Transverse colon (tissue), 4 donors: ENCODE results near the gene MIDN. TPM values are rescaled to one million over a fixed set of nuclear protein-coding genes. Genes with fewer than 3 reads are reported as not detected.

ENCODE experiments used
- DNase-seq: peaks from one replicate; pipeline ENCODE4 v3.0.0-alpha.2; 2019
- H3K27ac ChIP-seq, 4 donors: fragments of 200-600 bp; sonication (generic); 2 replicates each; pipeline ENCODE4 v1.5.1; 2016 to 2018; ENCODE audit warnings: inconsistent platforms in 4 of 4
- H3K27me3 ChIP-seq: fragments of 200-600 bp; sonication (generic); 2 replicates; pipeline ENCODE4 v1.5.1; 2017; ENCODE audit warnings: inconsistent platforms
- H3K36me3 ChIP-seq, 4 donors: fragments of 200-600 bp; sonication (generic); 2 replicates each; pipeline ENCODE4 v1.5.1; 2017 to 2019; ENCODE audit warnings: inconsistent platforms in 4 of 4
- H3K4me1 ChIP-seq, 4 donors: fragments of 200-600 bp; sonication (generic); 2 replicates each; pipeline ENCODE4 v1.5.1; 2017 to 2020; ENCODE audit warnings: inconsistent platforms in 4 of 4
- H3K4me3 ChIP-seq, 4 donors: fragments of 200-600 bp; sonication (generic); 1 replicate in 1 of 4; 2 replicates in 3 of 4; pipeline versions ENCODE4 v1.5.1 to v1.6.1; 2017 to 2019; ENCODE audit warnings: inconsistent platforms in 4 of 4
- H3K9me3 ChIP-seq, 2 donors: fragments of 200-600 bp; sonication (generic); 2 replicates each; pipeline ENCODE4 v1.5.1; 2017 to 2019; ENCODE audit warnings: inconsistent platforms in 2 of 2
- CTCF ChIP-seq, 5 experiments: fragments of 200-600 bp in 3 of 5; fragments of 450-650 bp in 2 of 5; sonication (generic) in 3 of 5; IDR thresholded peaks; 1 replicate in 2 of 5; 2 replicates in 3 of 5; pipeline ENCODE4 v1.5.1; 2016 to 2017; ENCODE audit warnings: antibody characterized with exemption in 5 of 5, inconsistent platforms in 3 of 5, mild to moderate bottlenecking in 2 of 5, moderate library complexity in 1 of 5
- EP300 ChIP-seq: sonication (generic); formaldehyde crosslinking; IDR thresholded peaks from one replicate; pipeline ENCODE4 v1.6.1; 2017; ENCODE audit warnings: antibody characterized with exemption, low read depth
- POLR2A ChIP-seq: fragments of 450-650 bp; IDR thresholded peaks from one replicate; pipeline ENCODE4 v1.6.1; 2016; ENCODE audit warnings: antibody characterized with exemption, mild to moderate bottlenecking, moderate library complexity
- POLR2AphosphoS5 ChIP-seq, 3 donors: sonication (generic); formaldehyde crosslinking; IDR thresholded peaks; one replicate each; pipeline ENCODE4 v1.6.1; 2016; ENCODE audit warnings: antibody characterized with exemption in 3 of 3
- WGBS, 2 donors: methylation state at CpG; one replicate each; pipeline ENCODE4 v1.1.5; 2018; ENCODE audit warnings: low coverage in 1 of 2; 5-methylcytosine and 5-hydroxymethylcytosine counted together
- in situ Hi-C, 4 donors: fragments of 200-750 bp; cut with MboI; loops; one replicate each; pipeline versions ENCODE4 v1.15.0 to v1.15.1; 2017; ENCODE audit warnings: low sequenced_read_pairs in 3 of 4, low pct_ligation_motif_present in 1 of 4, low pct_unique_long_range_greater_than_20kb in 1 of 4
- intact Hi-C: fragments of 100-400 bp; cut with DNase I; formaldehyde crosslinking; loops from one replicate; pipeline ENCODE4 v1.15.1; 2023; ENCODE audit warnings: low total_unique reads
- total RNA-seq, 4 donors: library from RNA; depleted of rRNA; stranded (reverse); fragments of >200 nt; gene quantifications; one replicate each; pipeline ENCODE4 v1.1.0, GENCODE V29; 2016

Gene MIDN
- total RNA-seq, 4 donors from 2014 or later = 89.4 to 379 (median 116) TPM

DNA sequence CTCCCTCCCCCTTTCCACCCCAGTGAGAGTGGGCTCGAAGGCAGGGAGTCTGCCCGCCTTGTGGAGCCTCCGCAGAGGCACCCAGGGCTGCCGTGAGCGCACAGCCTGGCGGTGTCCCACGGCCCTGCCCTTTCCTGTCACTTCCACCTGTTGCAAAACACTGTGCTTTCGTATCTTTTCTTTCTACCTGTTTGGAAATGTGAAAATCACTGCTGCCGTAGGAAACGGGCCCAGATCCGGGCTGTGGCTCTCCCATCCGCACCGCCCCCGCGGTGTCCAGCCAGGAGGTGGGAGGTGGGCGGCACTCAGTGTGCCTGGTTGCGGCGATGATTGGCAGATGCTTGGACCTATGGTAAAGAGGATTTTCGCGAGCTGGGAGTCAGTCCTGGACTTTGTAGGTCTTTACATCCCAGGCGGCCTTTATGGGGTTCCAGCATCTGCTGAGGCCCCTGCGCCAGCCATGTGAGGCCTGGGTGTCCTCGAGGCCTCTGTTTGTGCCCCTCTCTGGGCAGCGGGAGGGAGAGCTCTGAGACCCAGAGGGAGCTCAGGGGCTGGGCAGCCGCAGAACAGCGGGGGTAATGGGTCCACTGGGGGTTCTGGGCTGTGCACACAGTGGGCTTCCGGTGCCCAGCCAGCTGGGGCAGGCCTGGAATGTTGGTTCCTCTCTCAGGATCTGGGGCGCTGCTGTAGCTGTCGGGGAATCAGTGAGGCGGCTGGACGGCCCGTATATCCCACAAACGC, 36.7 kb upstream of the MIDN start:
- TF ChIP-seq POLR2A = no peak
- TF ChIP-seq EP300 = no peak
- TF ChIP-seq CTCF (IDR thresholded peaks at IDR 0.05) = no peak
- TF ChIP-seq POLR2AphosphoS5 (IDR thresholded peaks at IDR 0.05) = no peak
- H3K4me1 ChIP-seq = peaks cover 52 to 92% (median 66%) of the 10 kb centered on the region in 4 donors
- no peaks in the 10 kb centered on the region for H3K9me3 ChIP-seq
- no peak overlapping the region for H3K4me3 ChIP-seq
- intact Hi-C loops (no loop called here), in situ Hi-C loops (no loop called here)
- H3K36me3 ChIP-seq = no peaks in the 10 kb centered on the region
- 90 to 96% methylated on average over 5 to 30 of the region's 33 CpGs for WGBS, 2 donors
- peak overlapping the region in 1 of 4 donors; percentile 7 for H3K27ac ChIP-seq
- no peaks in the 10 kb centered on the region for H3K27me3 ChIP-seq
- DNase-seq = no peak

DNA sequence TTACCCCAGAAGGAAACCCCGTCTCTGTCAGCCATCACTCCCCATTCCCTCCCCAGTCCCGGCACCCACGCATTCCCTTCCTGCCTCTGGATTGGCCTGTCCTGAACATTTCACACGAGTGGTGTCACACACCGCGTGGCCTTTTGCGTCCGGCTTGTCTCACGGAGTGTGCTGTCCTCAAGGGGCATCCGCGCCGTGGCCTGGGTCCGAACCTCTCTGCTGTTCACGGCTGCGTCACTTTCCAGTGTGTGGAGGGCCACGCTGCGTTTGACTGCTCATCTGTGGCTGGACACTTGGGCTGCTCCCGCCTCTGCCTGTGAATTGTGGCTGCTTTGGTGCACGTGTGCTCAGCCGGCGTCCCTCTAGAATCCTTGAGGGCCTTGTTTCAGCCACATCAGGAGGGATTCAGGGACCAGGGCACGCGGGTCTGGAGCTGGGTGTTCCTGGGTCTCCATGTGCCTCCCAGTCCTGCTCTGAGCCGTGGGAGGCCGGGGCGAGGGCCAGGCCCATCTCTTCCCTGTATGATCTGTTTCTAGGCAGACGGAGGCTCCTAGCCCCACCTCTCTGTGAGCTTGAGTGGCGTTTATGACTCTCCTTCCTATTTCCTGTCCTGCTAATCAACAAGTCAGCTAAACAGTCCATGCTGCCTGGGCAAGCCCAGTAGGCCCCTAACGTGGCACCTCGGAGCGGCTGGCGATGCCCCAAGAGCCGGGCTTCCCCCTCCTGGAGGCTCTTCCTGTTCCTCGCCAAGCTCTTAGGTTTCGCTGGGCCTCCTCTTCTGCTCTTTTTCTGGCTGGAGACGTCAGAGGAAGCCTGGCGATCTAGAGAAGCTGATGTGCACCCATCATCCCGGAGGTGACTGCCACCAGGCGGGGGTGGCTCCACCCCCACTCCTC, 34.7 kb upstream of the MIDN start:
- H3K4me1 ChIP-seq = peaks cover 60 to 92% (median 62%) of the 10 kb centered on the region in 4 donors
- H3K9me3 ChIP-seq = no peaks in the 10 kb centered on the region
- WGBS, 2 donors = 44% methylated on average over 36 of the region's 39 CpGs; no CpG with 5 or more reads in 1 of the 2 donors
- peak overlapping the region in 1 of 4 donors; percentile 8 for H3K4me3 ChIP-seq
- intact Hi-C loops (no loop called here), in situ Hi-C loops (no loop called here)
- H3K27me3 ChIP-seq = no peaks in the 10 kb centered on the region
- peak overlapping the region; percentile 74 to 88 (median 84) for H3K27ac ChIP-seq
- no peaks in the 10 kb centered on the region for H3K36me3 ChIP-seq
- DNase-seq = peak; percentile 78
- TF ChIP-seq POLR2AphosphoS5 (IDR thresholded peaks at IDR 0.05) (peak in 1 of 3 donors; percentile 18), EP300 (no peak)

DNA sequence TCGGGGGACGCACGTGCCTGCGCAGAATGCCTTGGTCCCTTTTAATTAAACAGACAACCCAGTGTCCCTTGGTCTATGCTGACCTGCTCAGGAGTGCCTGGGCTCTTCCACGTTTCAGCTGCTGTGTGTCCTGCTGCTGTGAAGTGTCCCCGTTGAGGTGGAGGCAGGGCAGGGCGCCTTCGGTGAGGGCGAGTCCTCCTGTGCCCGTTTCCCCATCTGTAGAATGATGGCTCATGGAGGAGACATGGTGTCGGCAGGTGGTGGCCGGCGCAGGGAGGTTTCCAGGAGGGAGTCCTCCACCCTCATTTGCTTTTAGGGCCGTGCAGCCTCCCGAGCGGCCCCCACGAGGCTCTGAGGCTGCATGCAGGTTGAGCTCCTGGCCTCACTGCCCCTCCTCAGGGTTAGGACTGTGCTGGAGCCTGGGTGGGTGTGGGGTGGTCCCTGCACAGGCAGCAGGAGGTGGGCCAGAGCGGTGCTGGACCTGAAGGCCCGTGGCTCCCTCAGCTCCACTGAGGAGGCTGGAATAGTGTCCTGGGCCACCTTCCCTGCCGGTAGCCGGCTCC, 34.0 kb upstream of the MIDN start:
- no peak for DNase-seq
- Histone ChIP-seq H3K4me3 (peak overlapping the region in 1 of 4 donors; percentile 8), H3K27me3 (no peaks in the 10 kb centered on the region), H3K9me3 (no peaks in the 10 kb centered on the region), H3K27ac (peak overlapping the region; percentile 74 to 88 (median 84)), H3K4me1 (peaks cover 52 to 91% (median 55%) of the 10 kb centered on the region in 4 donors), H3K36me3 (no peaks in the 10 kb centered on the region)
- TF ChIP-seq EP300 (no peak), POLR2AphosphoS5 (IDR thresholded peaks at IDR 0.05) (no peak), POLR2A (no peak), CTCF (IDR thresholded peaks at IDR 0.05) (no peak)
- in situ Hi-C loops = no loop called here
- intact Hi-C loops = no loop called here
- WGBS, 2 donors = 68% methylated on average over 21 of the region's 21 CpGs; no CpG with 5 or more reads in 1 of the 2 donors

DNA sequence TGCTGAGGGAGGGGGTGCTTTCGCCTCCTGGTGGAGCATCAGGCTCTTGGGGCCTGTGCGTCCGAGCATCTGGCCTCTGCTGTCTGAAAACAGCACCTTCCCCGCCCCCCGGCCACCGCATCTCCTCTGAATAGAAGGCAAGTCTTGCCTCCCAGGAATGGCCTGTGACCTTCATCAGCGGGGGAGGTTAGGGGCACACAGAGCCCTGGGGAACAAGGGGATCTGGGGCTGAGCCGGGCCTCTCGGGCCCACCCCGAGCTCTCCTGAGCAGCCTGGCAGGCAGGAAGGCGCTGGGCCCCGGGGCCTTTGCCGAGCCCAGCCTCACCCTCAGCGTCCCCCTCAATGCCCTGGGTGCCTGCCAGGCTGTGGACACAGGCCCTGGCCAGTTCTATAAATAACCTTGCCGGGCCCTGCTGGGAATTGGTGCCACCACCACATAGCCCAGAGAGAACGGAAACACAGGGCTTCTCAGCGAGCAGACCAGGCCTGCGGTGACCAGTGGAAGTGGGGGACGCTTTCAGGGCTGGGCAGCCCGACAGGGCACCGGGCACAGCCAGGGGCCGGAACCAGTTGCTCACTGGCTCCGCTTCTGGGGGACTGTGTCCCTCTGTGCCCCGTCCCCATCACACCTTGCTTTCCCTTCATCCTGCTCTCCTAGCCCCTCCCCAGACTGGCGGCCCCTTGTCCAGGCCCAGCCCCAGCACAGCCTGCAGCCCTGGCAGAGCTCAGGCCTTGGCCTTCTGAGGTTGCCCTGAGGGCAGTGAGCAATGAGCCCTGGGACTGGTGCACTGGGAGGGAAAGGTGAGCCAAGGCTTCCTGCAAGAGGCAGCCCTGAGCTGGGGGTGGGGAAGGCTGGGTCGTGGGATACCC, 33.3 kb upstream of the MIDN start:
- peaks cover 45 to 84% (median 48%) of the 10 kb centered on the region in 4 donors for H3K4me1 ChIP-seq
- no peak overlapping the region for H3K4me3 ChIP-seq
- peak overlapping the region; percentile 74 to 88 (median 84) for H3K27ac ChIP-seq
- no peaks in the 10 kb centered on the region for H3K9me3 ChIP-seq
- in situ Hi-C loops (no loop called here), intact Hi-C loops (no loop called here)
- TF ChIP-seq POLR2AphosphoS5 (IDR thresholded peaks at IDR 0.05) (no peak), POLR2A (no peak), EP300 (no peak), CTCF (IDR thresholded peaks at IDR 0.05) (no peak)
- no peaks in the 10 kb centered on the region for H3K36me3 ChIP-seq
- no peak for DNase-seq
- H3K27me3 ChIP-seq = no peaks in the 10 kb centered on the region
- 70% methylated on average over 20 of the region's 26 CpGs; no CpG with 5 or more reads in 1 of the 2 donors for WGBS, 2 donors
